HG02610 (cell line): ENCODE results near the gene FOXF1.

Source experiments
- ATAC-seq: cut with Tn5 transposase; IDR thresholded peaks from one replicate; pipeline ENCODE4 v1.9.1; 2021; ENCODE audit warnings: mild to moderate bottlenecking, moderate library complexity; ENCODE audit not compliant: unreplicated experiment

Gene FOXF1

GRCh38 chr16:86510465-86511261 lies at the start of gene FOXF1:
Gene FOXF1, plus strand, starts transcription at chr16:86510527. Its CDS starts 43 bp downstream, at chr16:86510570.
- no peak for ATAC-seq

- no peak for ATAC-seq
Measured at GRCh38 chr16:86461037-86461436, 49.3 kb upstream of the FOXF1 start.

- ATAC-seq, result no peak
Measured at GRCh38 chr16:86462334-86463084, 47.8 kb upstream of the FOXF1 start.

GRCh38 chr16:86464044-86464443 lies 46.3 kb upstream of the FOXF1 start:
- ATAC-seq, result no peak

- ATAC-seq, result no peak
Measured at GRCh38 chr16:86465434-86465833, 44.9 kb upstream of the FOXF1 start.

DNA sequence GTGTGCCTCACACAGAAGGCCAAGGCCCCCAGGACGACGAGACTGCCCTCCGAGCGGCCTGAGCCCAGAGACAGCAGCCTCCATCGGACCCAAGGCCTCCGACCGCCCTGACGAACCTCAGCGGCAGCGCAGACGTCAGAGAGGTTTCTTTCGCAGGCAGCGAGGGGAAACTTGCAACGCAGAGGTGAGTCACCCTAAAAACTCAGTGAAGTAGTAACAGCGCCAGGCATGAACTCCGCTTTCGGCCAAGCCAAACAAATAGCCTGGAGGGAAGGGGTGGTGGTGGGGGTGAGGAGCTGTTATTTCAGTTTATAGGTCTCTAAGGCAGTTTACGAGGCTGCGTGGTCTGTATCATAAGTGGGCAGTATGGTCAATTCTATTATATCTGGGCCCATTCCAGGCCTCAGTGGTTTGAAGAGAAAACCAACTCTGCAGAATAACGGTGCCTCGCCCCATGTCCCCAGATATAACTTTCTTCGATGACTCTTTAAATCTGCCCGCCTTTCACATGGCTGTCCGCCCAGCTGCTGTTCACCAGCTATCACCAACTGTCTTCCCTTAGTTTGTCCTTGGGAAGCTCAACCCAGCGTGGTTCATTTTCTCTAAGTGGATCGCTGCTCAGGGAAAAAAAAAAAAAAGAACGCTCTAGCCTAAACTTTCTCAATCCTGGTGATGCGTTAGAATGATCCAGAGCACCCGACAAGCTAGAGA lies 43.5 kb upstream of the FOXF1 start:
- ATAC-seq, result no peak

DNA sequence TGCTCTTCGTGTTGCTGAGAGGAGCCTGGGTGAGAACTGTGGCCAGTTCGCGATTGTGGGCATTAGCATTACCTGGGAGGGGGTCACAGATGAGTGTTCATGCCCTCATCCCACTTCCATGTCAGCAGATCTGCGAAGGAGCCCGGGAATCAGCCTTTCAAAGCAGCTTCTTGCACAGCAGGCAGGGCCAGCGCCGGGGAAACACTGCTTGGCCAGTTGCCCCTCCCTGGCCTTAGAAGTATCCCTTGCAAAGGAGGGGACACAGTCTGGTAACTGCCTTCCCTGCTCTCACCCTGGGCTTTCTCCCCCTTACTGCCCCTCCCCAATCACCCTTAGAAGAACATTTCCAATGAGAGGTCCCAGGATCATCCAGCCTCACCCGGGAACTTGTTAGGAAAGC lies 42.8 kb upstream of the FOXF1 start:
- no peak for ATAC-seq

DNA sequence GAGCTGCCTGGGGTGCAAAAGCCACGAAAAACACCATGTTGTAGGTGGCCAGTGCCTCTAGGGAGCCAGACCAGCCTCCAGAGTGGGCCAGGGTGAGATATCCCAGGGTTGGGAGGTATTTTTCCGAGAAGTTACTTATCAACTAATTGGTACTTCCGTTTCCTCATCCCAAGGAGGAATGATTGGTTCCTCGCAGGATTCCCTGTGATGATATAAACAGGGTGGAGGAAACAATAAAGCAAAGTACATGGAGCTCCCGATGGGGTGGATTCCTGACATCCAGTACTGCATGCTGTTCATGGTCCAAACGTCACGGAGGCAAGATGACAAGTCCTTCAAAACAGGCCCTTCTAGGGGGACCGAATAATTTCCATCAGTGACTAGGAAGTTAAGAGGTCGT lies 39.4 kb upstream of the FOXF1 start:
- no peak for ATAC-seq

DNA sequence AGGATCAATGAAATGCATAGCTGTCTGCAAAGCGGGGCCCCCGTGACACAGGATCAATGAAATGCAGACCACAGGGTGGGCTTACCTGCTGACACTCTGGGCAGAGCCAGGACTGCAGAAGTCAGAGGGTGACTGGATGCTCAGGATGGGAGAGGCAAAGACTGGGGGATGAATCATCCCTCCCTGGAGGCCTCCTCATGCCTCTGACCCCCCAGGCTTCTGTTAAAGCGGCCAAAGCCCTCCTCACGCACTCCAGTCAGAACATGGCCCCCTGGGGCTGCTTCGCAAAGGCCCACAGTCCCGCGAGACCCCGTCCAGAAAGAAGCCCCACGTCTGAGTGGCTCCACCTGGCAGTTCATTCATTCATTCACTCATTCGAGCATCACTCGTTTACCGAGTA lies 38.4 kb upstream of the FOXF1 start:
- no peak for ATAC-seq

- no peak for ATAC-seq
Measured at GRCh38 chr16:86472366-86472765, 38.0 kb upstream of the FOXF1 start.

DNA sequence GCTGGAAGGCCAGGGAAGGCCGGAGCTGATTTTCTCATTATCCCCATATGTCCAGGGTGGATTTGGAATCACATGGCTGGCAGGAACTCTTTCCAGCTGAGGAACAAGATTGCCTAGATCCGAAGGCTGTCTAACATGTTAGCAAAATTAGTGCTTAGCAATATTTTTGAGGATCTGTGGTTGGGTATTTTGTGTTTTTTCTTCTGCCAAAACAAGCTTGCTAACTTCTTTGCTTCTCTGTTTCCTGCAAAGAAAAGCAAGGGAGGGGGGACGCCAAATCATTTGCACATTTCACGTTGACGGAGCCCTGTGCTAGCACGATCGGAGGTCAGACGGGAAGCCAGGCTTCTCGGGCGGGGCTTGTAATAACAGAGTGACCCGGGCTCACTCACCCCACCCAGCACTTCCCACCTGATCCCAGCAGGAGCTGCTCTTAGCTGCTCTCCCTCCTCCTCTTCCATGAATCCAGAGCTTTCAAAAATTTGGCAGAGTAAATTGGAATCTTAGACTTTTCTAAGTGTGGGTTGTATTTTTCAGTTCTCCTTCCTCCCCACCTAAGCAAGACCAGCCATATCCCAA lies 33.3 kb upstream of the FOXF1 start:
- ATAC-seq, result no peak

GRCh38 chr16:86477642-86478041 lies 32.7 kb upstream of the FOXF1 start:
- ATAC-seq, result no peak

- ATAC-seq, result no peak
Measured at GRCh38 chr16:86478779-86479178, 31.5 kb upstream of the FOXF1 start.

DNA sequence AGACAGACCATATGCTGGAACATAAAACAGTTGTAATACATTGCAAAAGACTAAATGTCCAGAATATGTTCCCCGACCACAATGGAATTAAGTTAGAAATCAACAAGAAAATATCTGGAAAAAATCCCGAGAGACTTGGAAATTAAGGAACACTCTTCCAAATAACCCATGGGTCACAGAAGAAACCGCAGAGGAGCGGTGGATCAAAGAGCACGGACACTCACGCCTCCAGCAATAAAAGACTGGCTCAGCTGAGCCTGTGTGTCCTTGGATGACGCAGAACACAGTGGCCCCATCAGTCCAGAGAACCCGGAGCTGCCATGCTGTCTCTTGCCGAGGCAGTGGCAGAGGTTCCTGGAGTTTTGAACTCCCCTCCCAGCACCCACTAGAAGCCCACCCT lies 30.9 kb upstream of the FOXF1 start:
- ATAC-seq, result no peak

DNA sequence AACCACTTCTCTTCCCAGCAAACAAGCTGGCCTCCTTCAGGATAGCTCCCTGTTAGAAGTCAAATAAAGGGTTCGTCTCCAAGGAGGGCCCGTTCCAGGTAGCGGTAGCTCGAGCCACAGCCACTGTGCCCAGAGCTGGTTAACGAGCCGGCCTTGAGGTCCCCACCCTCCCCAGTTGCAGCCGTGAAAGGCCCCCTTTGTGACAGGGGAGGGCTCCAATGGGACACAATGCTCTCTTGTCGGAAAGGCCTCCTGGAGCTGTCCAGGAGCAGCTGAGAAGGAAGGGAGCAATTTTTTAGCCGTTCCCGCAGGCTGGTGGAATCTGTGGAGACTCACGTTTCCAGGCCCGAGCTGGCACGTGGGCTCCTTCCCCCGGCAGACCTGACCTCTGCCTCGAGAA lies 29.9 kb upstream of the FOXF1 start:
- no peak for ATAC-seq

DNA sequence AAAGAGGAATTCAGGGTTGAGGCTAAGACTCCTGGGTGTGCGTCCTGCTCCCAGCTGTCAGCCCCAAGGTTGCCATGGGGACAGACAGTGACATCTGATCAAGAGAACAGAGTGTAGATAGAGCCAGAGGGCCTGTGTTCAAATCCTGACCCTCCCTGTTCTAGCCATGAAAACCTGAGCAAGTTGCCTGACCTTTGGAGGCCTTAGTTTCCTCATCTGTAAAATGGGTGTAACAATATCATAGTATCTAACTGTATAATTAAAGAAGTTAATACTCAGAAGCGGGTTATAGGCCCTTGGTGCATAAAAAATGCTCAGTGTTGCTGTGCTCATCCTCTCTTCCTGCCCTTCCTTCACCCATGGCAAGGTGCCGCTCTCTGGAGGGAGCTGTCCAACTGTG lies 28.7 kb upstream of the FOXF1 start:
- no peak for ATAC-seq

- ATAC-seq, result no peak
Measured at GRCh38 chr16:86484240-86484639, 26.1 kb upstream of the FOXF1 start.

DNA sequence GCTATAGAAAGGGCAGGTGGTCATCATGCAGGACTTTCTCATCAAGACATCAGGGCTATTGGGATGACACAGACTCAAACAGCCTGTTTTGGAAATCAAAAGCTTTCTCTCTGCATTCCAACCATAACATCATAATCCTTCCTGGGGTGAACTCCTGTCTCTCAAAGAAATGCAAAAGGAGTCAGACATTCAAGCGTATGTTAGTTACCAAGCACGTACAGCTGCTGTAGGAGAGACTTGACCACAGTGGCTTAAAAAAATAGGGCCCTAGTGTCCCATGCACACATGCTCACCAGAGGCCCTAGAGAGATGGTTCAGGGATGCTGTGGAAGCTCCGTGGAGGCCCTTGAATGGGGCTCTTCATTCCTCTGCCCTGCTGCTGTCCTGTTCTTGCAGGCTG lies 24.6 kb upstream of the FOXF1 start:
- no peak for ATAC-seq

- no peak for ATAC-seq
Measured at GRCh38 chr16:86490859-86491639, 19.3 kb upstream of the FOXF1 start.

DNA sequence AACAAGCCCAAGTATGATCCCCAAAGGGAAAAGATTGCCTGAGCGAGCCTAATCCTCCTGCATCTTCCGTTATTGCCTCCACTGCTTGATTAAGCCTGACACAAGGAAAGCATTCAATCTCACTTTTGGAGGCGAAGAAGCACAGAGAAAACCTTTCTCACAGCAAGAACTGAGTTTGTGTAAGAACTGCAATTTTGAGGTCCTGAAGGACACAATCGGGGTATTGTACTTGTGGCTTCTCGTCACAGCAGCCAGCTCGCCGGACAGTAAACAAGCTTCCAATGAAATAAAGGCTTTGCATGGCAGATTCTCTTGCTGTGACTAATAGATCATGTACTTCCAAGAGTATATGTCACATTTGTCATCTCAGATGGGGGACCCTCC lies 18.7 kb upstream of the FOXF1 start:
- ATAC-seq, result no peak
